ENCODE measurements around the gene PHF11.
A peak's percentile ranks its signal among the peaks of the same experiment; 100 is the strongest.
"Not testable (repeated sequence)": the region's sequence is repeated elsewhere in the genome, so short reads cannot be mapped to it uniquely, and the experiment has no call there.

The PHF11 gene

DNA sequence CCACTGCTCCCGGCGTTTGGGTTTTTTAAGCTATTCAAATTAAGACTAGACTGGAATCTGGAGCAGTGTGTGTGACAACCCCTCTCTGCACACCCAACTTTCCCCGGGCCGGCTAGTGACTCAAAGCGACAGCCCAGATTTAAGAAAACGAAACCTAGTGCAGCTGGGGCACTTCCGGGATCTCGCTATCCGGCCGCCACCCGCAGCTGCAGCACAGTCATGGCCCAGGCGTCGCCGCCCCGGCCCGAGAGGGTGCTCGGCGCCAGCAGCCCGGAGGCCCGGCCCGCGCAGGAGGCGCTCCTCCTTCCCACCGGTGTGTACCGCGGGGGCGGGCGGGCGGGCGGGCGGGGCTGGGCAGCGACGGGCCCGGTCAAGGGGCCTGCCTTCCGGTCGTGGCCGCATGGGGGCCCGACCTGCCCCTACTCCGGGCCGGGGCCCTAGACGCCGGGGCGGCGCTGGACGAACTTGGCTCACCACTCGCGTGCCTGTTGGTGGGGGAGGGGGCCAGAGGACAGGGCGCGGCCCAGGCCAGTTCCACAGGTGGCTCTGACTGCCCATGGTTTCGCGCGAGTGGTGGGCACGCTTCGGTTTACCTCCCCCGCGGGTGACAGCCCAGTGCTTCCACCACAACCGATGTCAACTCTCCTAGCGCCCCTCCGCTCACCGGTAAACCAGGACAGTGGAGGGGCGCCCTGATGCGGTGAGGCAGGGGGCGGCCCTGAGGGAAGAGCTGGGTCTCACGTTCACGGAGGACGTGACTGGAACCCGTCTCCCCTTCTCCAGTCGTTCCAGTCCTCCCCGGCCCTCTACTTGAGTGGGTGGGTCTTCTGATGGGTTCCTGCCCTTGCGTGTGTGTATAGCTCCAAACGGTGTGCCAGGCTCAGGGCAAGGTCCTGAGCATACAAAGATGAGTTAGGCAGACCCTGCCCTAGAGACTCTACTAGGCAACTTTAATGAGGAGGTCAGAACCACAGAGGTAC lies at the start of gene PHF11:
Gene PHF11 (plus strand): TSS at position 171 of the 980 bp plus-strand sequence. CDS start 49 bp downstream, at position 220.
- no peak for DNase-seq (ENCODE audit: low read depth)

- DNase-seq (ENCODE audit: low read depth), result no peak
These were observed 49.3 kb upstream of the PHF11 start for GRCh38 chr13:49446473-49446872.

- DNase-seq (ENCODE audit: low read depth), result no peak
These were observed 47.0 kb upstream of the PHF11 start for GRCh38 chr13:49448753-49449152.

GRCh38 chr13:49450105-49450819 lies 45.5 kb upstream of the PHF11 start:
- DNase-seq (ENCODE audit: low read depth), result no peak

- no peak for DNase-seq (ENCODE audit: low read depth)
These were observed 42.9 kb upstream of the PHF11 start for GRCh38 chr13:49452725-49453457.

DNA sequence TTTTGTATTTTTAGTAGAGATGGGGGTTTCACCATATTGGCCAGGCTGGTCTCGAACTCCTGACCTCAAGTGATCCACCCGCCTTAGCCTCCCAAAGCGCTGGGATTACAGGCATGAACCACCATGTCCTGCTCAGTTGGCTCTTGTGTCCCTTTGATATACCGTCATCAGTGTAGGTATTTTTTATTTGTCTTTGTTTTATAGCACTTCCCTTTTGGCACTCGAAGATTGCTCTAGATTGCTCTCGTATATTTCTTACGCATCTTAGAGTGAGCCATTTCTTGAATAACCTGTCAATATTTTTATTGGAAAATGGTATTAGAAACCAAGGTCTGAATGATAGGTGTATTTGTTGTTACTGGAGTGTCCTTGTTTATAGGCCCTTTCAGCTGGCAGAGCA lies 42.3 kb upstream of the PHF11 start:
- DNase-seq (ENCODE audit: low read depth), result no peak

DNA sequence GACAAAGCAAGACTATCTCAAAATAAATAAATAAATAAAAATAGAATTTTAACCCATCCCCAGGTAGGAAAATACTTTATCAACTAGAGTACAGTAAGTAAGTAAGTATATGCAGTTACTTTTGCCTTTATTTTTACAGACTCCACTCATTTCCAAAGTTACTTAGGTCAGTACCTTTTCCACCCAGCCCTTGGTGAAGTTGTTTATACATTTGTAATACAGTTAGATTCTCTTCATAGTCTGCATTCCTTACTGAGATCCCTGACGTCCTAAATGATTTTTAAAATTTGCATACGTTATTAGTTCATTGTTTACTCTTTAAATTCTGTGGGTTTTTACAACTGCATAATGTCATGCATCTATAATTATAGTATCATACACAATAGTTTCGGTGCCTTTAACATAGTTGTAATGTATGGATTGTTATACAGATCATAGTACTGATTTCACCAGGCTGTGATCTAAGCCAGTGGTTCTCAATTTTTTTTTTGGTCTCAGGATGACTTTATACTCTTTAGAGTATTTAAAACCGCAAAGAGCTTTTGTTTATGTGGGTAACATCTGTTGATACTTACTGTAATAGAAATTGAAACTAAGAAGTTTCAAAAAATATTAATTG lies 41.3 kb upstream of the PHF11 start:
- DNase-seq (ENCODE audit: low read depth), result peak; percentile 20

DNA sequence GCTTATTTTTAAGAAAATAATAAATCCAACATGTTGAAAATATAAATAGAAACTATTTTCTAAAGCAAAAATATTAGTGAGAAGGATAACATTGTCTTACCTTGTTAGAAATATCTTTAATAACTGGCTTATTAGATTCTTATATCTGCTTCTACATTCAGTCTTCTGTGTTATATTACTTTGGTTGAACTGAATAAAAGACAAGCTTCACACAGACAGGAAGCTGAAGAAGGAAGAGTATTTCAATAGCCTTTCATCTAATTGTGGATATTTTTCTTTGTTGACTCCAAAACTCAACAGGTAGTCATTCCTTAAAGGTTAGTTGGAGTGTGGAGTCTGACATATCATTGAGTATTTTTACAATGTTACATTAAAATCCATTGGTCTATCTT lies 40.8 kb upstream of the PHF11 start:
- no peak for DNase-seq (ENCODE audit: low read depth)

DNA sequence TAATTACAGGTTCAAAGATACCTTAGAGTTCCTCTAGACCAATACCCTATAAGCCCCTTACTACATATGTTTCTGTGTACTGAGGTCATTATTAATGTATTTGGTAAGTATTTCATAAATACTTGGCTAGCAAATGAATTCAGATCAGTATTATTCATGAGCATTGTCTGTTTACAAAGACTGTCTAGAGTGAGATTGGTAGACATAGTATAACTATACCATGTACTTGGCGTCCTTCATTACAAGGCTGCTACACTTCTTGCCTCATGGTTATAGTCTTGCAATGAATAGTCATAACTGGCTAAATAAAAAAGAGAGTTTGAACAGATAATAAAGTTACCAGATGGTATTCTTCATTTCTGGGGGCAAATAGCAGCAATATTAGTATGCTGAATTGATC lies 39.6 kb upstream of the PHF11 start:
- no peak for DNase-seq (ENCODE audit: low read depth)

DNA sequence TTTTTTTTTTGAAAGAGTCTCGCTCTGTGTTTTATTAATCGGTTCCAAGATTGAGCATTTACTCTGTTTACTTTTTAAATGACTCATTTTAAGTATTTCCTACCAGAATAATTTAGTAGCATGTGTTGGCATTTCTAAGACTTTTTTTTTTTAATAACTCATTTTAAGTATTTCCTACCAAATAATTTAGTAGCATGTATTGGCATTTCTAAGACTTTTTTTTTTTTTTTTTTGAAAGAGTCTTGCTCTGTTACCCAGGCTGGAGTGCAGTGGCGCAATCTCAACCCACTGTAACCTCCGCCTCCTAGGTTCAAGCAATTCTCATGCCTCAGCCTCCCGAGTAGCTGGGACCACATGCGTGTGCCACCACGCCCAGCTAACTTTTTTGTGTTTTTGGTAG lies 38.5 kb upstream of the PHF11 start:
- DNase-seq (ENCODE audit: low read depth), result peak; percentile 45

DNA sequence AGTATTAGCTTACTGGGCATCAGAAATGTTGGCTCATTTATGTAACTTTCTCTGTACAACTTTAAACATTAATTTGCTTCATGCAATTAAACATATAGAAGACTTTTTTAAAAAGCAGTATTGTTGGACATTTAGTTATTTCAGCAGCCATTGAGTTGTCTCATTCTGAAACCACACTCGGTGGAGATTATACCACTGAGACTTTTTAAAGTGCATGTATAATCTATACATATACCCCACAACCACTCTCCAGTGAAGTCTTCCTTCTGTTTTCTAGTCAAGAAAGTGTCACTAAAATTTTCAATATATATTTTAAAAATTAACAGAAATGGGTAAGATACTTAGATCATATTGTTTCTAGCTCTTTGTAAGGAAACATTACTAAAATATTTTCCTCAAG lies 36.2 kb upstream of the PHF11 start:
- no peak for DNase-seq (ENCODE audit: low read depth)

GRCh38 chr13:49464085-49464484 lies 31.7 kb upstream of the PHF11 start:
- no peak for DNase-seq (ENCODE audit: low read depth)

GRCh38 chr13:49464621-49465325 lies 31.0 kb upstream of the PHF11 start:
- DNase-seq (ENCODE audit: low read depth), result peak; percentile 10

- DNase-seq (ENCODE audit: low read depth), result no peak
These were observed 29.4 kb upstream of the PHF11 start for GRCh38 chr13:49466292-49466838.

- no peak for DNase-seq (ENCODE audit: low read depth)
These were observed 23.6 kb upstream of the PHF11 start for GRCh38 chr13:49472186-49472585.

GRCh38 chr13:49476529-49476928 lies 19.2 kb upstream of the PHF11 start:
- no peak for DNase-seq (ENCODE audit: low read depth)

DNA sequence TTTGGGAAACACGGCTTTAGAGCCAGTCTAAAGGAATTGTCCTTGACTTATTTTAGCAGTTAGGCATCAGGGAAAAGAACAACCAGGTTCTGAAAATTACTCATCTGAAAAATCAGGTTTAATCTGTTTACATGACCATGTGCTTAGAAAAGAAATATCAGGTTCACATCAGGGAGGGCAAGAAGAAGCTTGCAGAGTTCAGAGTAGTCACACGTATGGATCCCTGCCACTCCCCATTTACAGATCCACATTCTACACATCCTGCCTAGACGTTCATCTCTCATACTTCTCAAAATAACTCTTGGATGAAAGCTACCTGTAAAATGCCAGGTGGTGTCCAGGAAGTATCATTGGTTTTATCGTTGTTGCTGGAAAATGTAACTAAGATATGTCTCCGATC lies 14.0 kb upstream of the PHF11 start:
- DNase-seq (ENCODE audit: low read depth), result no peak

DNA sequence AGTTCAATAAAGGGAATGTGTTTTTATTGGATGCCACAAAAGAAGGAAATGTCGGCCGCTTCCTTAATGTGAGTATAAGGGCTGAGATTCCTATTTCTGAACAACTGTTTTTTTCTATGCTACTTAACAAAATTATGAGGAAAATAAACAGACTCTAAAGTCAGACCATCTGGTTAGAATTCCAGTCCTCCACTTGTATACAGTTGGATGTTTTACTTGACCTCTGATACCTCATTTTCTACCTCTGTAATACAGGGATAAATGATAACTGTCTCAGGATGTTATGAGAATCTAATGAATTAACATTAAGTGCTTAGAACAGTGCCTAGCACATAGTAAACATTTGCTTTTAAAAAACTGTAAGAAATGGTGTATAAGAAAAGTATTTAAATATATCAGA lies 7.2 kb upstream of the PHF11 start:
- DNase-seq (ENCODE audit: low read depth), result no peak

DNA sequence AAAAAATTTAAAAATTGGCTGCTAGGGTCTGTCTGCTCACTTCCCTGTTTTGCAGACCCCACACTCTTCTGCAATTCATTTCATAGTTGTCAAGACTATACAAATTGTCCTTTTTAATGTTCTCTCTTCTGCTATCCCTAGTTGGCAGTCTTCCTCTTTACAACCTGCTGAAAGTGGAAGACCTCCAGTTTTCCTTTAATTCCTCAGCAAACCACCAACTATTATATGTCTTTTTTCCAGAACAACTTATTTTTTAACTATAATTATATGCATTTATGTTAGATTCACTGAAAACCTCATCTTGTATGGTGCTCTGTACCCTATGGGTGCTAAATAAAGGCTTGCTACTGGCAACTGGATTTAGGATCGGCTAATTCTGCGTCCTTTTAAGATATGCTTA lies 1.1 kb upstream of the PHF11 start:
- DNase-seq (ENCODE audit: low read depth), result no peak

DNA sequence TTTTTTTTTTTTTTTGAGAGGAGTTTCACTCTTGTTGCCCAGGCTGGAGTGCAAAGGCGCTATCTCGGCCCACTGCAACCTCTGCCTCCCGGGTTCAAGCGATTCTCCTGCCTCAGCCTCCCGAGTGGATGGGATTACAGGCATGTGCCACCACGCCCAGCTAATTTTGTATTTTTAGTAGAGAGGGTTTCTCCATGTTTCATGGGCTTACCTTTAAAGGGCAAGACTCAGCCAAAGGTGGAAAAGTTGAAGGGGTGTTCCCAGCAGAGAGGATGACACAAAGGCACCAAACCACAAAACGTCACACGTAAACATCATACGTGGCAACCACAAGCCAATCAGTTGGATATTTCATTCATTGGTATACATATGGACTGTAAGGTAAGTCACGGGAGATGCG lies 1.1 kb downstream of the PHF11 start:
- not testable (repeated sequence) for DNase-seq (ENCODE audit: low read depth)

- DNase-seq (ENCODE audit: low read depth), result no peak
These were observed 1.5 kb downstream of the PHF11 start for GRCh38 chr13:49497272-49497671.
